ENCODE data around the gene PARD6G.

DNA sequence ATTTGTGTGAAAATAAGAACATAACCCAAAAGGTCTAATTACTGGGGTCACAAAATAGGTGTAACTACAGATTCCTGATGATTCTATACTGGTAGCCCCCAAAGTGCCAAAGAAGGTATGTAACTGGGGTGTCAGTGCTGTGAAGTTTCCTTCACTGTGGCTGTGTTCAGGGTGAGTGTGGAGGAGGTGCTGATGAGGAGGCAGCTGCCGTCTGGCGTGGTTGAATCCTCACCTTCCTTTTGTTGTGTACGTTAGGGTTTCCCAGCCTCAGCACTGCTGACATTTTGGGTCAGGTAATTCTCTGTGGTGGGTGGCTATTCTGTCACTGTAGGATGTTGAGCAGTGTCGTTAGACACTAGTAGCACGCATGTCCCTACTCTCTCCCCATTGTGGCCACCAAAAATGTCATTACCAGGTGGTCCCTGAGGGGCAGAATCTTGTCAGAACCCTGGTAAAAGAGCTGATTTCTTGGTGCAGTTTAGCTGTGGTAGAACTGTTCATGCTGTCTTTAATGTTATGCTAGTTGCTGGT, 106.8 kb downstream of the PARD6G start:
- TF ChIP-seq, protein P1, sequence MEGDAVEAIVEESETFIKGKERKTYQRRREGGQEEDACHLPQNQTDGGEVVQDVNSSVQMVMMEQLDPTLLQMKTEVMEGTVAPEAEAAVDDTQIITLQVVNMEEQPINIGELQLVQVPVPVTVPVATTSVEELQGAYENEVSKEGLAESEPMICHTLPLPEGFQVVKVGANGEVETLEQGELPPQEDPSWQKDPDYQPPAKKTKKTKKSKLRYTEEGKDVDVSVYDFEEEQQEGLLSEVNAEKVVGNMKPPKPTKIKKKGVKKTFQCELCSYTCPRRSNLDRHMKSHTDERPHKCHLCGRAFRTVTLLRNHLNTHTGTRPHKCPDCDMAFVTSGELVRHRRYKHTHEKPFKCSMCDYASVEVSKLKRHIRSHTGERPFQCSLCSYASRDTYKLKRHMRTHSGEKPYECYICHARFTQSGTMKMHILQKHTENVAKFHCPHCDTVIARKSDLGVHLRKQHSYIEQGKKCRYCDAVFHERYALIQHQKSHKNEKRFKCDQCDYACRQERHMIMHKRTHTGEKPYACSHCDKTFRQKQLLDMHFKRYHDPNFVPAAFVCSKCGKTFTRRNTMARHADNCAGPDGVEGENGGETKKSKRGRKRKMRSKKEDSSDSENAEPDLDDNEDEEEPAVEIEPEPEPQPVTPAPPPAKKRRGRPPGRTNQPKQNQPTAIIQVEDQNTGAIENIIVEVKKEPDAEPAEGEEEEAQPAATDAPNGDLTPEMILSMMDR (conservative IDR thresholded peaks at IDR 0.05; ENCODE audit: low read depth, low read length) = no peak
- TF ChIP-seq EZH2 (IDR thresholded peaks at IDR 0.05; ENCODE audit: low read length, unreplicated experiment) (no peak), EZH2phosphoT487 (IDR thresholded peaks at IDR 0.05; ENCODE audit: borderline replicate concordance, low read length) (no peak)

All from PC-3 (cell line).